ENCODE measurements around the gene LRRC37A2.
"Not testable (repeated sequence)": the region's sequence is repeated elsewhere in the genome, so short reads cannot be mapped to it uniquely, and the experiment has no call there.

Gene LRRC37A2

DNA sequence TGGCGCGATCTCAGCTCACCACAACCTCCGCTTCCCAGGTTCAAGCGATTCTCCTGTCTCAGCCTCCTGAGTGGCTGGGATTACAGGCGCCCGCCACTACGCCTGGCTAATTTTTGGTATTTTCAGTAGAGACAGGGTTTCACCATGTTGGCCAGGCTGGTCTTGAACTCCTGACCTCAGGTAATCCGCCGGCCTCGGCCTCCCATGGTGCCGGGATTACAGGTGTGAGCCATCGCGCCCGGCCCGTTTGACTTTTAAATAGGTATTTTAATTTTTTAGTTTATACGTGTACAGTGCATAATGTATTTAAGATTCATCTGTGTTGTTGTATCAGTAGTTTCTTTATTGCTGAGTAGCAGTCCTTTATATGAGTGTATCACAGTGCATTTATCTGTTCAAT, 20.2 kb upstream of the LRRC37A2 start:
- H3K27me3 ChIP-seq (ENCODE audit: insufficient read depth, low read length, poor library complexity); H3K36me3 ChIP-seq (ENCODE audit: control insufficient read depth, insufficient read depth, low read length); H3K79me2 ChIP-seq (ENCODE audit: control insufficient read depth, insufficient read depth, low read length); H3K23ac ChIP-seq (ENCODE audit: low read length); H2BK15ac ChIP-seq (replicated peaks; ENCODE audit: low read depth); H4K8ac ChIP-seq (ENCODE audit: low read depth, low read length); H3K18ac ChIP-seq (ENCODE audit: low read length); H2BK5ac ChIP-seq (ENCODE audit: low read length); DNase-seq; H2BK120ac ChIP-seq (ENCODE audit: low read depth, low read length); H3K4ac ChIP-seq (ENCODE audit: low read depth, low read length); H3K4me1 ChIP-seq (ENCODE audit: control insufficient read depth, low read depth, low read length); H3K4me2 ChIP-seq (ENCODE audit: low read length); H2AK5ac ChIP-seq (ENCODE audit: low read length); H3K27ac ChIP-seq (ENCODE audit: low read depth, low read length); H4K5ac ChIP-seq (ENCODE audit: low read length); H3K56ac ChIP-seq (ENCODE audit: low read length); H3K79me1 ChIP-seq (ENCODE audit: low read length); H3K9ac ChIP-seq (ENCODE audit: low read length); H3K4me3 ChIP-seq (ENCODE audit: low read length): not testable (repeated sequence)
- no CpG with 5 or more reads among the region's 16 CpGs for WGBS (ENCODE audit: extremely low coverage, insufficient coverage, low lambda C conversion rate)

DNA sequence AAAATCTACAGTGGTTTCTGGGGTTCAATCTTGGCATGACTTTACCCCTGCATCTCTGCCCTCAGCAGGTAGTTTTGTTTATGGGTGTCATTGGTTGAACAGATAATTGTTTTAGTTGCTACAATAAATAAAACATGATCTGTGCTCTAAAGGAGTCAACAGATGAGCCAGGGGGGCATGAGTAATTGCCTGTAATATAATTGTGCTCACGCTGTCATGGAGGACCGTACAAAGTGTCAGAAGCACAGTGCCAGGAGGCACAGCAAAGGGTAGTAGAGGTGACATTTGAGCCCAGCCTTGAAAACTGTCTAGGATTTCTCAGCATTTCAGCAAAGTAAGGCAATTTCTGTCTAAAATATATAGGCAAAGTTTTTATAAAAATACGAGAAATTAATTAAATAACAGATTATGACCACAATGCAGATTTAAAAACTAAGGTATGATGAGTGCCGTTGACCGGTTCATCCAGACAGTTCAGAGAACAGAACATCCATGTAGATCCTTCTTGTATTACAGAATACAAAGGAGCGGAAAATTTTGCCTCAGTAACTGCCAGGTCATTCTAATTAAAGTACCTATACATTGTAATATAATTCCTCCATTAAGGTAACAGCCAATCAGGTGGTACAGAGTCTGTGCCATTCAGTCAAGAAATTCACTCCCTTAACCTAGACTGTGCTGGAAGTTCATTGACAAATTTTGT, 12.7 kb upstream of the LRRC37A2 start:
- H3K4me1 ChIP-seq (ENCODE audit: control insufficient read depth, low read depth, low read length); H3K36me3 ChIP-seq (ENCODE audit: control insufficient read depth, insufficient read depth, low read length): not testable (repeated sequence)

DNA sequence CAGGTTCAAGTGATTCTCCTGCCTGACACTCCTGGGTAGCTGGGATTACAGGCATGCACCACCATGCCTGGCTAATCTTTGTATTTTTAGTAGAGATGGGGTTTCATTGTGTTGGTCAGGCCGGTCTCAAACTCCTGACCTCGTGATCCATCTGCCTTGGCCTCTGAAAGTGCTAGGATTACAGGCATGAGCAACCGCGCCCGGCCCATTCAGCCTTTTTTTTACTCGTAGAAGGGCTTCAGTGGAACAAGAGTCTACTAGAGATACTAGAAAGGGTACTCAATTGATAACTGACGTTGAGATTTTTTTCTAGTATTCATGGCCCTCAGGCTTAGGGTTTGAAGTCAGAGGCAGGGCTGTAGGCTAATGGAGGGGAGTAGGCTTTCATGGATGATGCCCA, 6.4 kb upstream of the LRRC37A2 start:
- not testable (repeated sequence) for H2BK15ac ChIP-seq (replicated peaks; ENCODE audit: low read depth); H3K79me2 ChIP-seq (ENCODE audit: control insufficient read depth, insufficient read depth, low read length); H2BK120ac ChIP-seq (ENCODE audit: low read depth, low read length); H3K56ac ChIP-seq (ENCODE audit: low read length); H3K4ac ChIP-seq (ENCODE audit: low read depth, low read length); DNase-seq; H3K23ac ChIP-seq (ENCODE audit: low read length); H3K36me3 ChIP-seq (ENCODE audit: control insufficient read depth, insufficient read depth, low read length); H2BK5ac ChIP-seq (ENCODE audit: low read length); H4K5ac ChIP-seq (ENCODE audit: low read length); H3K79me1 ChIP-seq (ENCODE audit: low read length); H3K18ac ChIP-seq (ENCODE audit: low read length); H3K27ac ChIP-seq (ENCODE audit: low read depth, low read length); H3K4me2 ChIP-seq (ENCODE audit: low read length); H3K9ac ChIP-seq (ENCODE audit: low read length); H4K8ac ChIP-seq (ENCODE audit: low read depth, low read length); H3K27me3 ChIP-seq (ENCODE audit: insufficient read depth, low read length, poor library complexity); H2AK5ac ChIP-seq (ENCODE audit: low read length); H3K4me1 ChIP-seq (ENCODE audit: control insufficient read depth, low read depth, low read length); H3K4me3 ChIP-seq (ENCODE audit: low read length)
- no CpG with 5 or more reads among the region's 7 CpGs for WGBS (ENCODE audit: extremely low coverage, insufficient coverage, low lambda C conversion rate)

More for the DNA sequence above, 12.7 kb upstream of the LRRC37A2 start:
- not testable (repeated sequence) for DNase-seq; H3K27me3 ChIP-seq (ENCODE audit: insufficient read depth, low read length, poor library complexity); H3K79me1 ChIP-seq (ENCODE audit: low read length); H3K79me2 ChIP-seq (ENCODE audit: control insufficient read depth, insufficient read depth, low read length); H3K23ac ChIP-seq (ENCODE audit: low read length); H3K4me3 ChIP-seq (ENCODE audit: low read length); H4K5ac ChIP-seq (ENCODE audit: low read length); H3K4me2 ChIP-seq (ENCODE audit: low read length); H3K56ac ChIP-seq (ENCODE audit: low read length); H3K9ac ChIP-seq (ENCODE audit: low read length); H2AK5ac ChIP-seq (ENCODE audit: low read length); H2BK15ac ChIP-seq (replicated peaks; ENCODE audit: low read depth); H3K27ac ChIP-seq (ENCODE audit: low read depth, low read length); H3K4ac ChIP-seq (ENCODE audit: low read depth, low read length); H3K18ac ChIP-seq (ENCODE audit: low read length); H4K8ac ChIP-seq (ENCODE audit: low read depth, low read length); H2BK120ac ChIP-seq (ENCODE audit: low read depth, low read length); H2BK5ac ChIP-seq (ENCODE audit: low read length)
- no CpG with 5 or more reads among the region's 6 CpGs for WGBS (ENCODE audit: extremely low coverage, insufficient coverage, low lambda C conversion rate)

DNA sequence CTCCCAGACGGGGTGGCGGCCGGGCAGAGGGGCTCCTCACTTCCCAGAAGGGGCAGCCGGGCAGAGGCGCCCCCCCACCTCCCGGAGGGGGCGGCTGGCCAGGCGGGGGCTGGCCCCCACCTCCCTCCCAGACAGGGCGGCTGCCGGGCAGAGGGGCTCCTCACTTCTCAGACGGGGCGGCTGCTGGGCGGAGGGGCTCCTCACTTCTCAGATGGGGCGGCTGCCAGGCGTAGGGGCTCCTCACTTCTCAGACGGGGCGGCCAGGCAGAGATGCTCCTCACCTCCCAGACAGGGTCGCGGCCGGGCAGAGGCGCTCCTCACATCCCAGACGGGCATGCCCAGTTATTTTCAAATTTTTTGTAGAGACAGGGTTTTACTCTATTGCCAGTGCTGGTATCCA, 22.4 kb downstream of the LRRC37A2 start:
- not testable (repeated sequence) for H3K18ac ChIP-seq (ENCODE audit: low read length); H3K4ac ChIP-seq (ENCODE audit: low read depth, low read length); H3K79me1 ChIP-seq (ENCODE audit: low read length); H3K9ac ChIP-seq (ENCODE audit: low read length); H2AK5ac ChIP-seq (ENCODE audit: low read length); DNase-seq; H3K79me2 ChIP-seq (ENCODE audit: control insufficient read depth, insufficient read depth, low read length); H3K4me2 ChIP-seq (ENCODE audit: low read length); H4K5ac ChIP-seq (ENCODE audit: low read length); H4K8ac ChIP-seq (ENCODE audit: low read depth, low read length); H3K27ac ChIP-seq (ENCODE audit: low read depth, low read length); H3K56ac ChIP-seq (ENCODE audit: low read length); H3K23ac ChIP-seq (ENCODE audit: low read length); H3K27me3 ChIP-seq (ENCODE audit: insufficient read depth, low read length, poor library complexity); H2BK15ac ChIP-seq (replicated peaks; ENCODE audit: low read depth); H3K4me3 ChIP-seq (ENCODE audit: low read length); H3K4me1 ChIP-seq (ENCODE audit: control insufficient read depth, low read depth, low read length); H3K36me3 ChIP-seq (ENCODE audit: control insufficient read depth, insufficient read depth, low read length); H2BK5ac ChIP-seq (ENCODE audit: low read length); H2BK120ac ChIP-seq (ENCODE audit: low read depth, low read length)
- no CpG with 5 or more reads among the region's 22 CpGs for WGBS (ENCODE audit: extremely low coverage, insufficient coverage, low lambda C conversion rate)

DNA sequence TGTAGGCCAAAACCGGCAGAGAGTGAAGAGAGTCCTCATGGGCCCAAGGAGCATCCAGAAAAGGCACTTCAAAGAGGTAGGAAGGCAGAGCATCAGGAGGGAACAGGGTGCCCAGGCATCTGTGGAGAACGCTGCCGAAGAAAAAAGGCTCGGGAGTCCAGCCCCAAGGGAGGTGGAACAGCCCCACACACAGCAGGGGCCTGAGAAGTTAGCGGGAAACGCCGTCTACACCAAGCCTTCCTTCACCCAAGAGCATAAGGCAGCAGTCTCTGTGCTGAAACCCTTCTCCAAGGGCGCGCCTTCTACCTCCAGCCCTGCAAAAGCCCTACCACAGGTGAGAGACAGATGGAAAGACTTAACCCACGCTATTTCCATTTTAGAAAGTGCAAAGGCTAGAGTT, 36.3 kb downstream of the LRRC37A2 start:
- not testable (repeated sequence) for H4K5ac ChIP-seq (ENCODE audit: low read length); H3K23ac ChIP-seq (ENCODE audit: low read length); H3K27ac ChIP-seq (ENCODE audit: low read depth, low read length); H4K8ac ChIP-seq (ENCODE audit: low read depth, low read length); H3K4me2 ChIP-seq (ENCODE audit: low read length); H2BK15ac ChIP-seq (replicated peaks; ENCODE audit: low read depth); H3K4me1 ChIP-seq (ENCODE audit: control insufficient read depth, low read depth, low read length); H3K56ac ChIP-seq (ENCODE audit: low read length); H3K9ac ChIP-seq (ENCODE audit: low read length); DNase-seq; H3K18ac ChIP-seq (ENCODE audit: low read length); H2BK5ac ChIP-seq (ENCODE audit: low read length); H3K4ac ChIP-seq (ENCODE audit: low read depth, low read length); H2BK120ac ChIP-seq (ENCODE audit: low read depth, low read length); H3K36me3 ChIP-seq (ENCODE audit: control insufficient read depth, insufficient read depth, low read length); H3K79me2 ChIP-seq (ENCODE audit: control insufficient read depth, insufficient read depth, low read length); H2AK5ac ChIP-seq (ENCODE audit: low read length); H3K4me3 ChIP-seq (ENCODE audit: low read length); H3K79me1 ChIP-seq (ENCODE audit: low read length); H3K27me3 ChIP-seq (ENCODE audit: insufficient read depth, low read length, poor library complexity)
- no CpG with 5 or more reads among the region's 10 CpGs for WGBS (ENCODE audit: extremely low coverage, insufficient coverage, low lambda C conversion rate)

DNA sequence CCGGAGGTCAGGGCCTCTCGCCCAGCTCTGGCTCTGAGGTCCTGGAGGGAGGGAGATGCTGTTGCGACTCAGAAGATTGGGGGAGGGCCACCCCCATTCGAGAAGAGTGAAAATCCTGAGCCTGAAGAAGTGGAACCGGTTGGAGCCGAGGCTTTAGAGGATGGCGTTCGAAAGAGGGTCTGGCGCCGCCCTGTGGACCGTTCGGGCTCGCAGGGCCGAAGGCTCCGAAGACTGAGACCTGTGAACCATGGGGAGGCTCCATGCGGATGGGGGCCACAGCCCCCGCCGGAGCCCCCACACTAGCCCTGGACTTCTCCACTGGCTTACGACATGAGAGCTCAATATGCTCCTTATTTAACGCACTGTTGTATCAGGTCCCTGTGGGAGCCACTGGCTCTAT, 46.9 kb downstream of the LRRC37A2 start:
- not testable (repeated sequence) for H3K79me2 ChIP-seq (ENCODE audit: control insufficient read depth, insufficient read depth, low read length); H3K36me3 ChIP-seq (ENCODE audit: control insufficient read depth, insufficient read depth, low read length); H3K79me1 ChIP-seq (ENCODE audit: low read length); H2BK5ac ChIP-seq (ENCODE audit: low read length); H3K4me2 ChIP-seq (ENCODE audit: low read length); H2BK120ac ChIP-seq (ENCODE audit: low read depth, low read length); H4K5ac ChIP-seq (ENCODE audit: low read length); H3K56ac ChIP-seq (ENCODE audit: low read length); H3K27me3 ChIP-seq (ENCODE audit: insufficient read depth, low read length, poor library complexity); H2AK5ac ChIP-seq (ENCODE audit: low read length); H3K9ac ChIP-seq (ENCODE audit: low read length); DNase-seq; H3K4me1 ChIP-seq (ENCODE audit: control insufficient read depth, low read depth, low read length); H3K18ac ChIP-seq (ENCODE audit: low read length); H3K27ac ChIP-seq (ENCODE audit: low read depth, low read length); H4K8ac ChIP-seq (ENCODE audit: low read depth, low read length); H3K4me3 ChIP-seq (ENCODE audit: low read length); H2BK15ac ChIP-seq (replicated peaks; ENCODE audit: low read depth); H3K4ac ChIP-seq (ENCODE audit: low read depth, low read length); H3K23ac ChIP-seq (ENCODE audit: low read length)
- WGBS (ENCODE audit: extremely low coverage, insufficient coverage, low lambda C conversion rate) = no CpG with 5 or more reads among the region's 20 CpGs
